ENCODE measurements around the gene MCTP1. TPM values are rescaled to one million over a fixed set of nuclear protein-coding genes. Genes with fewer than 3 reads are reported as not detected.

The MCTP1 gene
- polyA plus RNA-seq, 3 donors = 34.4 to 72.9 (median 55.5) TPM

GRCh38 chr5:95059636-95060035 is 225.3 kb downstream of the MCTP1 start:
- no peaks in the 10 kb centered on the region for H3K27me3 ChIP-seq (ENCODE audit: control insufficient read depth in 2 of 2, insufficient read depth in 2 of 2, low read length in 2 of 2)
- no peak overlapping the region for H3K4me3 ChIP-seq (replicated peaks in 1 of 3; ENCODE audit: low read depth in 2 of 3, low read length in 3 of 3)
- peak overlapping the region in 5 of 7 donors; percentile 13 to 40 (median 27) for H3K27ac Mint-ChIP-seq
- H3K9ac ChIP-seq (ENCODE audit: insufficient read depth, low read length, poor library complexity, severe bottlenecking) = no peak overlapping the region
- peak in 2 of 3 donors; percentile 48 to 80 for DNase-seq
- H3K36me3 Mint-ChIP-seq = peaks cover 7 to 10% of the 10 kb centered on the region in 2 donors
- H3K36me3 ChIP-seq (replicated peaks in 1 of 2; ENCODE audit: control insufficient read depth in 1 of 2, insufficient read depth in 2 of 2, low read length in 2 of 2) = no peaks in the 10 kb centered on the region
- peaks cover 18% of the 10 kb centered on the region for H3K4me1 Mint-ChIP-seq
- TF ChIP-seq, protein P1, sequence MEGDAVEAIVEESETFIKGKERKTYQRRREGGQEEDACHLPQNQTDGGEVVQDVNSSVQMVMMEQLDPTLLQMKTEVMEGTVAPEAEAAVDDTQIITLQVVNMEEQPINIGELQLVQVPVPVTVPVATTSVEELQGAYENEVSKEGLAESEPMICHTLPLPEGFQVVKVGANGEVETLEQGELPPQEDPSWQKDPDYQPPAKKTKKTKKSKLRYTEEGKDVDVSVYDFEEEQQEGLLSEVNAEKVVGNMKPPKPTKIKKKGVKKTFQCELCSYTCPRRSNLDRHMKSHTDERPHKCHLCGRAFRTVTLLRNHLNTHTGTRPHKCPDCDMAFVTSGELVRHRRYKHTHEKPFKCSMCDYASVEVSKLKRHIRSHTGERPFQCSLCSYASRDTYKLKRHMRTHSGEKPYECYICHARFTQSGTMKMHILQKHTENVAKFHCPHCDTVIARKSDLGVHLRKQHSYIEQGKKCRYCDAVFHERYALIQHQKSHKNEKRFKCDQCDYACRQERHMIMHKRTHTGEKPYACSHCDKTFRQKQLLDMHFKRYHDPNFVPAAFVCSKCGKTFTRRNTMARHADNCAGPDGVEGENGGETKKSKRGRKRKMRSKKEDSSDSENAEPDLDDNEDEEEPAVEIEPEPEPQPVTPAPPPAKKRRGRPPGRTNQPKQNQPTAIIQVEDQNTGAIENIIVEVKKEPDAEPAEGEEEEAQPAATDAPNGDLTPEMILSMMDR (IDR thresholded peaks at IDR 0.05) = no peak
- peaks cover 96% of the 10 kb centered on the region for H3K79me2 ChIP-seq (ENCODE audit: insufficient read depth, low read length)
- no peak overlapping the region for H2AFZ ChIP-seq (ENCODE audit: insufficient read depth, low read depth, low read length, poor library complexity, severe bottlenecking)
- no peak overlapping the region for H3K4me2 ChIP-seq (replicated peaks; ENCODE audit: extremely low read depth, low read length, poor library complexity, severe bottlenecking)
- peaks cover 94% of the 10 kb centered on the region for H4K20me1 ChIP-seq (ENCODE audit: insufficient read depth, low read length)
- peaks cover 12 to 21% of the 10 kb centered on the region in 2 donors for H3K4me1 ChIP-seq (ENCODE audit: control insufficient read depth in 1 of 2, insufficient read depth in 2 of 2, low read length in 2 of 2)
- H3K4me3 Mint-ChIP-seq = peak overlapping the region in 1 of 2 donors; percentile 32
- peaks cover 0 to 1% (median 0%) of the 10 kb centered on the region in 3 donors for H3K27me3 Mint-ChIP-seq (ENCODE audit: low read depth in 3 of 3)
- H3K9me3 Mint-ChIP-seq = no peaks in the 10 kb centered on the region
- intact Hi-C loops (cut with micrococcal nuclease) = no loop called here
- no peaks in the 10 kb centered on the region for H3K9me3 ChIP-seq (replicated peaks in 1 of 2; ENCODE audit: control insufficient read depth in 1 of 2, insufficient read depth in 1 of 2, low read length in 2 of 2)
- H3K27ac ChIP-seq (ENCODE audit: low read depth in 1 of 2, low read length in 2 of 2) = peak overlapping the region in 1 of 2 donors; percentile 51

GRCh38 chr5:95057615-95058014 is 227.3 kb downstream of the MCTP1 start:
- no CpG with 5 or more reads among the region's 5 CpGs for WGBS (ENCODE audit: insufficient coverage)
- no peak overlapping the region for H3K27ac ChIP-seq (ENCODE audit: low read depth in 1 of 2, low read length in 2 of 2)
- H3K9me3 ChIP-seq (replicated peaks in 1 of 2; ENCODE audit: control insufficient read depth in 1 of 2, insufficient read depth in 1 of 2, low read length in 2 of 2) = no peaks in the 10 kb centered on the region
- Mint-ChIP-seq H3K4me1 (peaks cover 23% of the 10 kb centered on the region), H3K9me3 (no peaks in the 10 kb centered on the region), H3K36me3 (peaks cover 5 to 13% of the 10 kb centered on the region in 2 donors), H3K27me3 (ENCODE audit: low read depth in 3 of 3) (no peaks in the 10 kb centered on the region), H3K4me3 (peak overlapping the region in 1 of 2 donors; percentile 41), H3K27ac (peak overlapping the region in 1 of 7 donors; percentile 42)
- DNase-seq = peak in 1 of 3 donors; percentile 31
- TF ChIP-seq, protein P1 (IDR thresholded peaks at IDR 0.05) = no peak
- H3K4me1 ChIP-seq (ENCODE audit: control insufficient read depth in 1 of 2, insufficient read depth in 2 of 2, low read length in 2 of 2) = peaks cover 12 to 21% of the 10 kb centered on the region in 2 donors
- no peak overlapping the region for H3K4me3 ChIP-seq (replicated peaks in 1 of 3; ENCODE audit: low read depth in 2 of 3, low read length in 3 of 3)
- peaks cover 92% of the 10 kb centered on the region for H4K20me1 ChIP-seq (ENCODE audit: insufficient read depth, low read length)
- H3K27me3 ChIP-seq (ENCODE audit: control insufficient read depth in 2 of 2, insufficient read depth in 2 of 2, low read length in 2 of 2) = no peaks in the 10 kb centered on the region
- no peak overlapping the region for H3K4me2 ChIP-seq (replicated peaks; ENCODE audit: extremely low read depth, low read length, poor library complexity, severe bottlenecking)
- peaks cover 96% of the 10 kb centered on the region for H3K79me2 ChIP-seq (ENCODE audit: insufficient read depth, low read length)
- no peak overlapping the region for H3K9ac ChIP-seq (ENCODE audit: insufficient read depth, low read length, poor library complexity, severe bottlenecking)
- H3K36me3 ChIP-seq (replicated peaks in 1 of 2; ENCODE audit: control insufficient read depth in 1 of 2, insufficient read depth in 2 of 2, low read length in 2 of 2) = no peaks in the 10 kb centered on the region
- intact Hi-C loops (cut with micrococcal nuclease) = no loop called here
- no peak overlapping the region for H2AFZ ChIP-seq (ENCODE audit: insufficient read depth, low read depth, low read length, poor library complexity, severe bottlenecking)
